GM11168 (cell line): ENCODE measurements around the gene NAV1.
"Not testable (repeated sequence)": the region's sequence is repeated elsewhere in the genome, so short reads cannot be mapped to it uniquely, and the experiment has no call there.

Source experiments
- in situ Hi-C: fragments of 300-500 bp; cut with MboI; formaldehyde crosslinking; loops from one replicate; pipeline ENCODE4 v1.12.0; 2022; ENCODE audit warnings: low sequenced_read_pairs; ENCODE audit not compliant: unreplicated experiment

The NAV1 gene

DNA sequence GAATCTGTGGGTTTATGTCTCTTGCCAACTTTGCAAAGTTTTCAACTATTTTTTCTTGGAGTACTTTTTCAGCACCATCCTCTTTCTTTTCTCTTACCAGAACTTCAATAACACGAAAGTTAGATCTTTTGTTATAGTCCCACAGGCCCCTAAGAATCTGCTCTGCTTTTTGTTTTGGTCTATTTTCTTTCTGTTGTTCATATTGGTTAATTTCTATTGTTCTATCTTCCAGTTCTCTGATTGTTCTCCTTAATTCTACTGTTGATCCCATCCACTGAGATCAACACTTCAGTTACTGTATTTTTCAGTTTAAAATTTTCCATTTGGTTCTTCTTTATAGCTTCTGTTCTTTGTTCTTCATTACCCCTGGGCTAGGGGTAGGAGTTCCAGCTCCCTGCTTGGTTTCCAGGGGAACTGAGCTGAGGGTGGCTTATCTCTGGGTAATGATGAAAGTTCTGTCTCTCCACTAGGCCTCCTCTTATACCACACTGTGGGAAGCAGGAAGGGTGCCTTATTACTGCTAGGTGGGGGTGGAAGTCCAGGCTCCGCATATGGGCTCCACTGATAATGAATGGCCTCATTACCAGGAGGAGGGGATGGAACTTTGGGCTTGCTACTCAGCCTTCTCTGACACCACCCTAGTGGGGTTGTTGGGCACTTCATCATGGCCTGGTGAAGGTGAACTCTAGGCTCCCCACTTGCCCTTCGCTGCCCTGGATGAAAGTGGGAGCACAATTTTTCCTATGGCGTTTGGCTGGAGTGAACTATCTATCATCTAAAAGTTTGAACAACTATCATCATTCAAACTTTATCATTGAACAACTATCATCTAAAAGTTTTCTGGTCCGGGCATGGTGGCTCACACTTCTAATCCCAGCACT is 39.3 kb downstream of the NAV1 start:
- in situ Hi-C loops, result no loop called here

GRCh38 chr1:201581371-201581770 is 42.4 kb downstream of the NAV1 start:
- in situ Hi-C loops, result not testable (repeated sequence)

- in situ Hi-C loops, result no loop called here
Observed at GRCh38 chr1:201582705-201583442, 43.9 kb downstream of the NAV1 start.

- in situ Hi-C loops, result no loop called here
Observed at GRCh38 chr1:201583663-201584062, 44.7 kb downstream of the NAV1 start.

GRCh38 chr1:201584471-201585092 is 45.7 kb downstream of the NAV1 start:
- in situ Hi-C loops, result no loop called here

- in situ Hi-C loops, result no loop called here
Observed at GRCh38 chr1:201585093-201585483, 46.2 kb downstream of the NAV1 start.

DNA sequence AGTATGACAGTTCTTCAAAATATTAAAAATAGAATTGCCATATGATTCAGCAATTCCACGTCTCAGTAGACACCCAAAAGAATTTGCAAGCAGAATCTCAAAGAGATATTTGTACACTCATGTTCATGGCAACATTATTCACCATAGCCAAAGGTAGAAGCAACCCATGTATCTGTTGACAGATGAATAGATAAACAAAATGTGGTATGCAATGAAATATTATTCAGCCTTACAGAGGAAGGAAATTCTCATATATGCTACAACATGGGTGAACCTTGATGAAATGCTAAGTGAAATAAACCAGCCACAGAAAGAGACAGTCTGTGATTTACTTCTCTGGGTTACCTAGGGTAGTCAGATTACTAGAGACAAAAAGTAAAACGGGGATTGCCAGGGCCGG is 47.0 kb downstream of the NAV1 start:
- in situ Hi-C loops, result no loop called here

DNA sequence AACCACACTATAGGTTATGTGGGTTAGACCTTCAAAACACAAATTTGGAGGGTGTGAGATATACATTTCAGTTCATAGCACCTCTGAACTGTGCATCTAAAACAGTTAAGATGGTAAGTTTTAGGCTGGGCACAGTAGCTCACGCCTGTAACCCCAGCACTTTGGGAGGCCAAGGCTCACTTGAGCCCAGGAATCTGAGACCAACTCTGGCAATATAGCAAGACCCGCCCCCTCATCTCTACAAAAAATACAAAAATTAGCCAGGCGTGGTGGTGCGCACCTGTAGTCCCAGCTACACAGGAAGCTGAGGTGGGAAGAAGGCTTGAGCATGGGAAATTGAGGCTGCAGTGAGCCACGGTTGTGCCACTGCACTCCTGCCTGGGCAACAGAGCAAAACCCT is 47.9 kb downstream of the NAV1 start:
- in situ Hi-C loops, result no loop called here

DNA sequence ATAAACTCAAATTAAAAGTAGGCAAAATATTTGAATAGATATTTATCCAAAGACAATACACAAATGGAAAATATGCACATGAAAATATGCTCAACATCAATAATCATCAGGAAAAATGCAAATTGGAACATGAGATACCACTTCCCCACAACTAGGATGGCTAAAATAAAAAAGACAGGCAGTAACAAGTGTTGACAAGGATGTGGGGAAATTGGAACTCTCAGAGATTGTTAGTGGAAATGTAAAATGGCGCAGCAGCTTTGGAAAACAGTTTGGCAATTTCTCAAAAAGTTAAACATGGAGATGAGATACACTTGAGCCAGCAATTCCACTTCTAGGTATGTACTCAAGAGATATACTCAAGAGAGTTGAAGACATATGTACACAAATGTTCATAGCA is 48.8 kb downstream of the NAV1 start:
- in situ Hi-C loops, result no loop called here
